ENCODE measurements around the gene SPATA31C1.

DNA sequence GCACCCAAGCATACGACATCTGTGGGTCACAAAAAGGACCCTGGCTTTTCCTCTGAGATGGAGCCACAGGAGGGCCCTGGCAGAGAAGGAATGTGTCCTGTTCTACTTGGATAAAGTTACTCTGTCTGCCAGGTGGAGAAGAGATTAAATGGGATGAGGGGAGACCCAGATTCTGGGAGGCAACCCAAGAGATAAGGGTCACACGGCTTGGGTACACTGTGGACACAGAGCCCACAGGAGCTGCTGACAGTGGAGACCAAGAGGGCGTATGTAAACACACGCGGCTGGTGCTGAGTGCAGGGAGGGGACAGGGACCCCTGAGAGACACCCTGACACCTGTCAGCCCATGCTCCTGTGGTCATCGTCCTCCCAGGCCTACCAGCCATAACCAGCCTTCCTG lies 50.4 kb downstream of the SPATA31C1 start:
- TF ChIP-seq, protein P1, sequence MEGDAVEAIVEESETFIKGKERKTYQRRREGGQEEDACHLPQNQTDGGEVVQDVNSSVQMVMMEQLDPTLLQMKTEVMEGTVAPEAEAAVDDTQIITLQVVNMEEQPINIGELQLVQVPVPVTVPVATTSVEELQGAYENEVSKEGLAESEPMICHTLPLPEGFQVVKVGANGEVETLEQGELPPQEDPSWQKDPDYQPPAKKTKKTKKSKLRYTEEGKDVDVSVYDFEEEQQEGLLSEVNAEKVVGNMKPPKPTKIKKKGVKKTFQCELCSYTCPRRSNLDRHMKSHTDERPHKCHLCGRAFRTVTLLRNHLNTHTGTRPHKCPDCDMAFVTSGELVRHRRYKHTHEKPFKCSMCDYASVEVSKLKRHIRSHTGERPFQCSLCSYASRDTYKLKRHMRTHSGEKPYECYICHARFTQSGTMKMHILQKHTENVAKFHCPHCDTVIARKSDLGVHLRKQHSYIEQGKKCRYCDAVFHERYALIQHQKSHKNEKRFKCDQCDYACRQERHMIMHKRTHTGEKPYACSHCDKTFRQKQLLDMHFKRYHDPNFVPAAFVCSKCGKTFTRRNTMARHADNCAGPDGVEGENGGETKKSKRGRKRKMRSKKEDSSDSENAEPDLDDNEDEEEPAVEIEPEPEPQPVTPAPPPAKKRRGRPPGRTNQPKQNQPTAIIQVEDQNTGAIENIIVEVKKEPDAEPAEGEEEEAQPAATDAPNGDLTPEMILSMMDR (conservative IDR thresholded peaks at IDR 0.05) = no peak
- TF ChIP-seq ZFX (IDR thresholded peaks at IDR 0.05) = no peak
